NB4 (cell line): ENCODE results near the gene SAMD4A.

ENCODE experiments used
- MYC ChIP-seq: IDR thresholded peaks from 2 replicates; pipeline ENCODE4 v1.6.1; 2011; ENCODE audit warnings: low read depth, low read length
- POLR2A ChIP-seq: IDR thresholded peaks from 2 replicates; pipeline ENCODE4 v1.6.1; 2011; ENCODE audit warnings: mild to moderate bottlenecking; ENCODE audit not compliant: insufficient read length; ENCODE audit errors: extremely low read depth
- TF ChIP-seq, protein P1 (sequence below): IDR thresholded peaks from one replicate; pipeline ENCODE4 v1.5.1; 2012; ENCODE audit warnings: low read depth, low read length
- TF ChIP-seq, protein P2 (sequence below): IDR thresholded peaks from 2 replicates; pipeline ENCODE4 v1.6.1; 2011; ENCODE audit warnings: low read depth, low read length

DNA sequence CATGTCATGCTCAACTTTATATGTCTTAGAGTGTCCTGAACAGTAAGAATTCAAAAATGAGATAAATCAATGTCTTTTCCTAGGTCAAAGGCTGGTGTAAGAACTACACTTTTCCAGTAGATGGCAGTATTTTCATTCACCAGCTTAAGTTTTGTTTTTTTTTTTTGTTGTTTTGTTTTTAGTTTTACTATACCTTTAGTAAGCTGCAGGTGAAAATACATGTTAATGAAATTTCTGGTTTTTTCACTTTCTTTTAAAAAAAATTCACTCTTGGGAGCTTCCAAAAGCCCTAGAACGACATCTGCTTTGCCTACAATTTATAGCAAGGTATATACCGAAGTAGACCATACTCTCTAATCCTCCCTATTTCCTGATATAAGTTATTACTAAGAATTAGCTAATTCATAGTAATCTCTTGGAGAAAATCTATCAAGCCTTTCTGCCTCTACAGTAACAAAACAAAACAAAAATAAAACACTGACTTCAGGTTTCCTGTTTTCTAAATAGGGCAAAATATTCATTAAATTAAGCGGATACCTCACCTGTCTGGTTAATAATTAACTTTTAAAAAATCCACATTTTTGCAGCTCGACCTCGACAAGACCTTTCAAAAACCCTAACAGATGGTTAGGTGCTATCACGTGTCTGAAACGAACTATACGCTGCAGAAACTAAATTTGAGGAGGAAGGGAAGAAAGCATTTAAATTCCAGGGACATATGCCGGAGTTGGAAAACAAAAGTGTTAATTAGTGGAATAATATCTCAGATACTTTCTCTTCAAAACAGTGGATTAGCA lies 2.7 kb upstream of the SAMD4A start:
- TF ChIP-seq, protein P1, sequence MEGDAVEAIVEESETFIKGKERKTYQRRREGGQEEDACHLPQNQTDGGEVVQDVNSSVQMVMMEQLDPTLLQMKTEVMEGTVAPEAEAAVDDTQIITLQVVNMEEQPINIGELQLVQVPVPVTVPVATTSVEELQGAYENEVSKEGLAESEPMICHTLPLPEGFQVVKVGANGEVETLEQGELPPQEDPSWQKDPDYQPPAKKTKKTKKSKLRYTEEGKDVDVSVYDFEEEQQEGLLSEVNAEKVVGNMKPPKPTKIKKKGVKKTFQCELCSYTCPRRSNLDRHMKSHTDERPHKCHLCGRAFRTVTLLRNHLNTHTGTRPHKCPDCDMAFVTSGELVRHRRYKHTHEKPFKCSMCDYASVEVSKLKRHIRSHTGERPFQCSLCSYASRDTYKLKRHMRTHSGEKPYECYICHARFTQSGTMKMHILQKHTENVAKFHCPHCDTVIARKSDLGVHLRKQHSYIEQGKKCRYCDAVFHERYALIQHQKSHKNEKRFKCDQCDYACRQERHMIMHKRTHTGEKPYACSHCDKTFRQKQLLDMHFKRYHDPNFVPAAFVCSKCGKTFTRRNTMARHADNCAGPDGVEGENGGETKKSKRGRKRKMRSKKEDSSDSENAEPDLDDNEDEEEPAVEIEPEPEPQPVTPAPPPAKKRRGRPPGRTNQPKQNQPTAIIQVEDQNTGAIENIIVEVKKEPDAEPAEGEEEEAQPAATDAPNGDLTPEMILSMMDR: peak; percentile 42
- TF ChIP-seq POLR2A (no peak), MYC (no peak)
- TF ChIP-seq, protein P2, sequence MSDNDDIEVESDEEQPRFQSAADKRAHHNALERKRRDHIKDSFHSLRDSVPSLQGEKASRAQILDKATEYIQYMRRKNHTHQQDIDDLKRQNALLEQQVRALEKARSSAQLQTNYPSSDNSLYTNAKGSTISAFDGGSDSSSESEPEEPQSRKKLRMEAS: no peak
